ENCODE data around the gene GPHN.

DNA sequence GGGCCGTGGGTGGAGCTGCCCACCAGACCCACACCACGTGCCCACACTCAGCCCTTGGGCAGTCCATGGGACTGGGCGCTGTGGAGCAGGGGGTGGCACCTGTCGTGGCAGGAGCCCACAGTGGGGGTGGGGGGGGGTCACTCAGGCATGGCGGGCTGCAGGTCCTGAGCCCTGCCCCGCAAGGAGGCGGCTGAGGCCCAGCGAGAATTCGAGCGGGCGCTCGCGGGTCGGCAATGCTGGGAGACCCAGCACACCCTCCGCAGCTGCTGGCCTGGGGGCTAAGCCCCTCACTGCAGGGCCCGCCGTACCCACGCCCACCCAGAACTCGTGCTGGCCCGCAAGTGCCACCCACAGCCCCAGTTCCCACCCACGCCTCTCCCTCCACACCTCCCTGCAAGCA is 548.7 kb downstream of the GPHN start:
- TF ChIP-seq POLR2AphosphoS5 (IDR thresholded peaks at IDR 0.05; ENCODE audit: low read depth, low read length) (no peak), TAF1 (IDR thresholded peaks at IDR 0.05; ENCODE audit: borderline replicate concordance, insufficient read depth, low read length) (no peak)
- TF ChIP-seq, protein P1, sequence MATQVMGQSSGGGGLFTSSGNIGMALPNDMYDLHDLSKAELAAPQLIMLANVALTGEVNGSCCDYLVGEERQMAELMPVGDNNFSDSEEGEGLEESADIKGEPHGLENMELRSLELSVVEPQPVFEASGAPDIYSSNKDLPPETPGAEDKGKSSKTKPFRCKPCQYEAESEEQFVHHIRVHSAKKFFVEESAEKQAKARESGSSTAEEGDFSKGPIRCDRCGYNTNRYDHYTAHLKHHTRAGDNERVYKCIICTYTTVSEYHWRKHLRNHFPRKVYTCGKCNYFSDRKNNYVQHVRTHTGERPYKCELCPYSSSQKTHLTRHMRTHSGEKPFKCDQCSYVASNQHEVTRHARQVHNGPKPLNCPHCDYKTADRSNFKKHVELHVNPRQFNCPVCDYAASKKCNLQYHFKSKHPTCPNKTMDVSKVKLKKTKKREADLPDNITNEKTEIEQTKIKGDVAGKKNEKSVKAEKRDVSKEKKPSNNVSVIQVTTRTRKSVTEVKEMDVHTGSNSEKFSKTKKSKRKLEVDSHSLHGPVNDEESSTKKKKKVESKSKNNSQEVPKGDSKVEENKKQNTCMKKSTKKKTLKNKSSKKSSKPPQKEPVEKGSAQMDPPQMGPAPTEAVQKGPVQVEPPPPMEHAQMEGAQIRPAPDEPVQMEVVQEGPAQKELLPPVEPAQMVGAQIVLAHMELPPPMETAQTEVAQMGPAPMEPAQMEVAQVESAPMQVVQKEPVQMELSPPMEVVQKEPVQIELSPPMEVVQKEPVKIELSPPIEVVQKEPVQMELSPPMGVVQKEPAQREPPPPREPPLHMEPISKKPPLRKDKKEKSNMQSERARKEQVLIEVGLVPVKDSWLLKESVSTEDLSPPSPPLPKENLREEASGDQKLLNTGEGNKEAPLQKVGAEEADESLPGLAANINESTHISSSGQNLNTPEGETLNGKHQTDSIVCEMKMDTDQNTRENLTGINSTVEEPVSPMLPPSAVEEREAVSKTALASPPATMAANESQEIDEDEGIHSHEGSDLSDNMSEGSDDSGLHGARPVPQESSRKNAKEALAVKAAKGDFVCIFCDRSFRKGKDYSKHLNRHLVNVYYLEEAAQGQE (IDR thresholded peaks at IDR 0.05; ENCODE audit: insufficient read depth in 1 of 2, low read depth in 2 of 2, low read length in 2 of 2) = no peak

Measured in PFSK-1 (cell line).